Fibroblast of mammary gland (primary cell): ENCODE data around the gene PMVK.
A peak's percentile ranks its signal among the peaks of the same experiment; 100 is the strongest.

Source experiments
- DNase-seq: peaks from one replicate; pipeline ENCODE4 v3.0.0-alpha.2; 2010; ENCODE audit warnings: low read depth
- H3K4me3 ChIP-seq: 2 replicates; pipeline ENCODE4 v1.5.1; 2011; ENCODE audit warnings: low read depth, mild to moderate bottlenecking, low read length, moderate library complexity; ENCODE audit not compliant: control insufficient read depth
- TF ChIP-seq, protein P1 (sequence below): conservative IDR thresholded peaks from 2 replicates; pipeline ENCODE4 v1.5.1; 2011; ENCODE audit warnings: low read depth, low read length, inconsistent platforms; ENCODE audit not compliant: control insufficient read depth, insufficient read depth

The PMVK gene

DNA sequence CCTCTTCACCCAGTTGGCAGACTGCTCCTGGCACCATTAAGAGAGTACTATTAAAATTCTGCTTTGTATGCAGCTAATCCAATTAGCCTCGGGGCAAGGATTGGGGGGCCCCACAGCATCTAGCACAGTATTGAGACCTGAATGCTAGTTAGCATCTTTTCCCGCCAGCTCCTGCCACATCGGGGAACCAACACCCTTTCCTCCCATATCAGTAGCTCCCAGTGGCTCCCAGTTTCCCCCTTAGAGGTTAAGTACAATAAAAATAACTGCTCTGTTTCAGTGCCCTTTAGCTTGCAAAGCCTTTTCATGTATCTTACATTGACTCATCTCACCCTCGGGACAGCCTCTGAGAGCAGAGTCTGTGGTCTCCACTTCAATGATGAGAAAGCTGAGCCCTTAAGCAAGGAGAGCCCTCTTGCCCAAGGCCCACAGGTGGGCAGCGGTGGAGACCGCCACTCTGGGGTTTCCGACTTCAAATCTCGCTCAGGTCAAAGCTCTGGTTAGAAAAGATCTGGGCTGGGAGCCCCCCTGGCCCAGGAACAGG, 4.2 kb upstream of the PMVK start:
- TF ChIP-seq, protein P1, sequence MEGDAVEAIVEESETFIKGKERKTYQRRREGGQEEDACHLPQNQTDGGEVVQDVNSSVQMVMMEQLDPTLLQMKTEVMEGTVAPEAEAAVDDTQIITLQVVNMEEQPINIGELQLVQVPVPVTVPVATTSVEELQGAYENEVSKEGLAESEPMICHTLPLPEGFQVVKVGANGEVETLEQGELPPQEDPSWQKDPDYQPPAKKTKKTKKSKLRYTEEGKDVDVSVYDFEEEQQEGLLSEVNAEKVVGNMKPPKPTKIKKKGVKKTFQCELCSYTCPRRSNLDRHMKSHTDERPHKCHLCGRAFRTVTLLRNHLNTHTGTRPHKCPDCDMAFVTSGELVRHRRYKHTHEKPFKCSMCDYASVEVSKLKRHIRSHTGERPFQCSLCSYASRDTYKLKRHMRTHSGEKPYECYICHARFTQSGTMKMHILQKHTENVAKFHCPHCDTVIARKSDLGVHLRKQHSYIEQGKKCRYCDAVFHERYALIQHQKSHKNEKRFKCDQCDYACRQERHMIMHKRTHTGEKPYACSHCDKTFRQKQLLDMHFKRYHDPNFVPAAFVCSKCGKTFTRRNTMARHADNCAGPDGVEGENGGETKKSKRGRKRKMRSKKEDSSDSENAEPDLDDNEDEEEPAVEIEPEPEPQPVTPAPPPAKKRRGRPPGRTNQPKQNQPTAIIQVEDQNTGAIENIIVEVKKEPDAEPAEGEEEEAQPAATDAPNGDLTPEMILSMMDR = no peak
- peak; percentile 30 for DNase-seq
- H3K4me3 ChIP-seq = no peak overlapping the region

DNA sequence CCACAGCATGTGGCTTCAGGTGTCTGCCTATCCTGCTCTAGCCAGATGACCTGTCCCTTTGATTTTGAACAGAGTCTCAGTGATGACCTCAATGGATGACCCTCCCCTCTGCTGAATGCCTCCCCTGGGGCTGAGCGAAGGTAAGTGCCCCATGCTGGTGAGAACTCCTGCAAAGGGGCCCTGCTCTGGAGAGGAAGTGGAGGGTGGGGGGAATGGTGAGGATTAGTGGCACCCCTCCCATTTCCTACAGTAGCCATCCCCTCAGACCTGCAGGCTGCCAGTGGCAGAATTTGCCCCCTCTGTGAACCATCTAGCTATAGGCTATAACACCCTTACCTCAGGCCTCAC, 3.7 kb upstream of the PMVK start:
- no peak for DNase-seq
- no peak overlapping the region for H3K4me3 ChIP-seq
- TF ChIP-seq, protein P1 = no peak

DNA sequence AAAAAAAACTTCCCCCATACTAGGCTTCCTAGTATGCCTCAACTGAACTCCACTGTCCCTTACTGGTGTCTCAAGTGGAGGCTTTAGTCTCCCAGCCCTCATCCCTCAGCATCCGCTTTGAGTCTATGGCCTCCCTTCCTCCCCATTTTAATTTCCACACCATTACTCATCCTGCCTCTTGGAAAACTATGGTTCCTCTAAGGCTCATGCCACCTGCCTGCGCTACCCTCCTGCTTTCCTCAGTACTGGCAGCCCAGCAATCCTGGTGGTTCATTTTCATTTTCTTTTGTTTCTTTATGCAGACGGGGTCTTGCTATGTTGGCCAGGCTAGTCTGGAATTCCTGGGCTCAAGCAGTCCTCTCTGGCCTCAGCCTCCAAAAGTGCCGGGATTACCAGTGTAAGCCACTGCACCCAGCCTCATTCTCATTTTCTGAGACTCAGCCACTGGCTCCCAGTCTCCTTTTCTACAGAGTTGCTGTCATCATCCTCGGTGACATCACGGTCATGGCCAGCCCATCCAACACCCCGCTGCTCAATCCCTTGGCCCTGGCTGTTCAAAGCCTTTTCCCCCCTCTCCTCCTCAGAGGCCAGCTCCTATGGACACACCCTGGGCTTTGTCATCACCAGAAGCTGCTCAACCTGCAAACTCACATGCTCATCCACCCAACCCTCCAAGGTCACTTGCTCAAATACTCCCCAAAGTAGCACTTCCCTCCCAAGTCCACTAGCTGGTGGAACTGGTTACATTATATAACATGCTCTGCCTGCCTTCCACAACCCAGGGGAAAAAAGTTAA, 2.3 kb upstream of the PMVK start:
- no peak for DNase-seq
- TF ChIP-seq, protein P1 = no peak
- H3K4me3 ChIP-seq = no peak overlapping the region

DNA sequence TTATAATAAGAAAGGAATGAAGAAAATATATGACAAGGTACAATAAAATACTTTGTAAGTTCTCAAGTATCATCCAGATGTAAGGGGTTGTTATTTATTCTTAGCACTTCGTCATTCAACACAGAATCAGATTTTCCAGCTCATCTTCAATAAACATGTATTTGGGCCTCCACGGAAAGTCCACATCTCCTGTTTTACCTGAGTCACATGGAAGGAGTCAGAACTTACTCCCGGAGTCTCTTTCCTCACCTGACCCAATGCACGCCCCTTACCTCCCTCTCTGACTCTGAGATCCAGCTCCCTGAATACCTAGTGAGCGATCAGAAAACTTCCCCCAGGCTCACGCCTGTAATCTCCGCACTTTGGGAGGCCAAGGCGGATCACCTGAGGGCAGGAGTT, 1.5 kb upstream of the PMVK start:
- DNase-seq = no peak
- TF ChIP-seq, protein P1 = no peak
- peak overlapping the region; percentile 92 for H3K4me3 ChIP-seq

DNA sequence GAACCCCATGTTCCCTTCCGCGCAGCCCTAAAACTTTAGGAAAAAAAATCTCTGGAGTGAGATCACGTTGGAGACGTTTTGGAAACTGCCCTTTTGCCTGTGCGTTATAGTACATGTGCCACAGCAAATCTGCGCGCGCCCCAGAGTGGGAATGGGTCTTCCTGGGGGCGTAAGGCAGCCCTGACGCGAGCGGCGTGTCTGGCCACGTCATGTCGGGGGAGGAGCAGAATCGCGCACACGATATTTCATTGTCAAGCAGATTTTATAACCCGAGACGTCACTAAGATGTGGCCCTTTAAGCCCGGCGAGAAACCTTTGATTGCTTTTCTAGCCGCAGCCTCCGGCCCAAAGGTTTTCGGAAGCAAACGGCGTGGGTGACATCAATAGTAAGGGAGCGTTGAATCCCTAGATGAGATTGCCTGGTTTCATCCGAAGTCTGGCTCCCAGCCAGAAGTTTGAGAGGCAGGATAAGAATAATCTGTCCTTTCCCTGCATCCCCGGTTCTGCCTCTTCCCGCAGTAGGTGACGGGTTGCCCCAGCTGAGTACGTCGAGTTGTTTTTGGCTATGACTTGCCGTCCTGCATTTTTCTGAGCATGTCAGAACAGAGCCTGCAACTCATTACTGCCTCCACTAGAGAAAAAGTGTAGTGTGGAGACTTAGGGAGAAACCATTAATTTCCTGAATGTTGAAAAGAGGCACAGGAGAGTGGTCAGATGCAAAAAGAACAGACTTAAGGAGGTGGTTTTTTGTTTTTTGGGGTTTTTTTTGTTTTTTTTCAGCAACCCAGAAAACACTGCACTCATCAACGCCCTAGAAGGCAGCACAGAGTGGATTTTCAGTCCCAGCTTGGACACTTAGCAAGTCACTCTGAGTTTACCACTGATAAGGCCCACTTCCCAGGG, 817 bp upstream of the PMVK start:
- TF ChIP-seq, protein P1 = peak; percentile 32
- DNase-seq = peak; percentile 97
- peak overlapping the region; percentile 92 for H3K4me3 ChIP-seq

DNA sequence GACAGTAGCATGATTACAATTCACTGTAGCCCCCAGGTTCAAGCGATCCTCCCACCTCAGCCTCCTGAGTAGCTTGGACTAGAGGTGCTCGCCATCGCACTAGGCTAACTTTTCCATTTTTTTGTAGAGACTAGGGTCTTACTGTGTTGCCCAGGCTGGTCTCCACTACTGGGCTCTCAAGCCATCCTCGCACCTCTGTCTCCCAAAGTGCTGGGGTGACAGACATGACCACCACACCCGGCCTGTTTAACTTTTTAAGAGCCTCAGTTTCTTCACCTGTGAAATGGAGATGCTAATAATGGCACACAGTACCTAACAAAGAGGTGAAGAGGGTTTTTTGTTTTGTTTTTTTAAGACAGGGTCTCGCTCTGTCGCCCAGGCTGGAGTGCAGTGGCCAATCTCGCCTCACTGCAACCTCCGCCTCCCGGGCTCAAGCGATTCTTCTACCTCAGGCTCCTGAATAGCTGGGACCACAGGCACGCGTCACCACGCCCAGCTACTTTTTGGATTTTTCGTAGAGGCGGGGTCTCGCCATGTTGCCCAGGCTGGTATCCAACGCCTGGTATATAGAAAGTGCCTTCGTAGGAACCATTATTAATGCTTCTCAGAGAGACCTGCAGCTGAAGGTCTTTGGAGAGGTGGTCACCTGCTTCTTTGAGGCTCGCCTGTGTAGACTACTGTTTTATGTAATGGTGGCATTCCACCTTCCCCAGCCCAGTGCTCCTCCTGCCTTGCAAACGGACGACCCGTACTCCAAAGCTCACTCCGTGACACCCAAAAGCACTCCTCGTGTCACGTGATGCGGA, 567 bp downstream of the PMVK start:
- peak overlapping the region; percentile 92 for H3K4me3 ChIP-seq
- no peak for DNase-seq
- TF ChIP-seq, protein P1 = no peak
